ENCODE results near the gene AKR1C4. TPM values are rescaled to one million over a fixed set of nuclear protein-coding genes. Genes with fewer than 3 reads are reported as not detected.
"Not testable (repeated sequence)": the region's sequence is repeated elsewhere in the genome, so short reads cannot be mapped to it uniquely, and the experiment has no call there.

Gene AKR1C4
- total and polyA plus RNA-seq, 5 donors from 2014 or later = not detected

DNA sequence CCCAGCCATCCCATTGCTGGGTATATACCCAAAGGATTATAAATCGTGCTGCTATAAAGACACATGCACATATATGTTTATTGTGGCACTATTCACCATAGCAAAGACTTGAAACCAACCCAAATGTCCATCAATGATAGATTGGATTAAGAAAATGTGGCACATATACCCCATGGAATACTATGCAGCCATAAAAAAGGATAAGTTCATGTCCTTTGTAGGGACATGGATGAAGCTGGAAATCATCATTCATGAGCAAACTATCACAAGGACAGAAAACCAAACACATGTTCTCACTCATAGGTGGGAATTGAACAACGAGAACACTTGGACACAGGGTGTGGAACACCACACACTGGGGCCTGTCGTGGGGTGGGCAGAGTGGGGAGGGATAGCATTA, 61.1 kb downstream of the AKR1C4 start:
- H3K27me3 Mint-ChIP-seq; H3K4me1 Mint-ChIP-seq; DNase-seq; H3K4me3 ChIP-seq (ENCODE audit: low read depth, low read length); H3K4me3 Mint-ChIP-seq; H3K4me1 ChIP-seq (ENCODE audit: control insufficient read depth, insufficient read depth, low read length, poor library complexity, severe bottlenecking); ATAC-seq (ENCODE audit: low read depth in 2 of 2); H3K27ac Mint-ChIP-seq; H3K27me3 ChIP-seq (ENCODE audit: control insufficient read depth, insufficient read depth, low read length); H3K9me3 ChIP-seq (ENCODE audit: control insufficient read depth in 2 of 2, low read length in 2 of 2); H3K27ac ChIP-seq (ENCODE audit: insufficient read depth, low read length, poor library complexity, severe bottlenecking); H3K36me3 ChIP-seq (ENCODE audit: control insufficient read depth, insufficient read depth, low read length): not testable (repeated sequence)
- H3K36me3 Mint-ChIP-seq = peaks cover 13% of the 10 kb centered on the region
- H3K9me3 Mint-ChIP-seq = peaks cover 0 to 14% (median 0%) of the 10 kb centered on the region in 7 donors

DNA sequence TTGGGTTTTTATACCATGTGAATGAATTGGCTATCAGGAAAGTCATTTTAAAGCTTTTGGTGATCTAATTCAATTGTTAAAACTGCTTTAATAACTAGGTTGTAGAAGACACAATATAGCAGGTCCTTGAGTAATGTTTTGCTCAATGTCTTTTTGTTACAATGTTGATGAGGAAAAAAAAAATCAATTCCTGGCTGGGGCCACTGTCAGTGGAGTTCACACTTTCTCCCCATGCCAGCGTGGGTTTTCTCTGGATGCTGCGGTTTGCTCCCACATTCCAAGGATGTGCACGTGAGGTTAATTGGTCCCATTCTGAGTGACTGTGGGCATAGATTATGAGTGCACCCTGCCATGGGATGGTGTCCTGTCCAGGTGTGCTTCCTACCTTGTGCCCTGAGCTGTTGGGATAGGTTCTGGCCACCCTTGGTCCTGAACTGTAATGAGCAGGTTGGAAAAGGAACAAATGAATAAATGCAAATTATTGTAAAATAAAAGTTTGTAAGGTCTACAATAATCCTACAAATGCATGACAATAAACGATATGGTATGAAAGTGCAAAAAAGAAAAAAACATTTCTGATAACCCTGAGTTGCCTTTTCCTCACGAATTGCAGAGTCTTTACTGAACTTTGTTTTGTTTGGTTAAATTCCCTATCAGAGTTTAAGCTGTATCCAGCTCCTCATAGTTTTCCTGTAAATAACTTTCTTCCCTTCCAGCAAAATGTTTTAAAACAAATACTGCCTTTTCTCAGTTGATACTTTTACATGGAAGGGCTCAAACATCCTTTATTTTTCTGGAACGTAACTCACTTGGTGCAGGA, 62.7 kb downstream of the AKR1C4 start:
- Mint-ChIP-seq H3K36me3 (peaks cover 8% of the 10 kb centered on the region), H3K9me3 (peaks cover 0 to 14% (median 0%) of the 10 kb centered on the region in 7 donors), H3K27me3 (no peaks in the 10 kb centered on the region), H3K4me1 (peaks cover 0 to 2% (median 0%) of the 10 kb centered on the region in 4 donors), H3K27ac (no peak overlapping the region), H3K4me3 (no peak overlapping the region)
- Histone ChIP-seq H3K36me3 (ENCODE audit: control insufficient read depth, insufficient read depth, low read length) (peaks cover 3% of the 10 kb centered on the region), H3K27ac (ENCODE audit: insufficient read depth, low read length, poor library complexity, severe bottlenecking) (no peak overlapping the region), H3K9me3 (ENCODE audit: control insufficient read depth in 2 of 2, low read length in 2 of 2) (peaks cover 0 to 3% of the 10 kb centered on the region in 2 experiments), H3K4me3 (ENCODE audit: low read depth, low read length) (no peak overlapping the region), H3K27me3 (ENCODE audit: control insufficient read depth, insufficient read depth, low read length) (no peaks in the 10 kb centered on the region), H3K4me1 (ENCODE audit: control insufficient read depth, insufficient read depth, low read length, poor library complexity, severe bottlenecking) (no peaks in the 10 kb centered on the region)
- ATAC-seq (ENCODE audit: low read depth in 2 of 2) (no peak), DNase-seq (no peak)

DNA sequence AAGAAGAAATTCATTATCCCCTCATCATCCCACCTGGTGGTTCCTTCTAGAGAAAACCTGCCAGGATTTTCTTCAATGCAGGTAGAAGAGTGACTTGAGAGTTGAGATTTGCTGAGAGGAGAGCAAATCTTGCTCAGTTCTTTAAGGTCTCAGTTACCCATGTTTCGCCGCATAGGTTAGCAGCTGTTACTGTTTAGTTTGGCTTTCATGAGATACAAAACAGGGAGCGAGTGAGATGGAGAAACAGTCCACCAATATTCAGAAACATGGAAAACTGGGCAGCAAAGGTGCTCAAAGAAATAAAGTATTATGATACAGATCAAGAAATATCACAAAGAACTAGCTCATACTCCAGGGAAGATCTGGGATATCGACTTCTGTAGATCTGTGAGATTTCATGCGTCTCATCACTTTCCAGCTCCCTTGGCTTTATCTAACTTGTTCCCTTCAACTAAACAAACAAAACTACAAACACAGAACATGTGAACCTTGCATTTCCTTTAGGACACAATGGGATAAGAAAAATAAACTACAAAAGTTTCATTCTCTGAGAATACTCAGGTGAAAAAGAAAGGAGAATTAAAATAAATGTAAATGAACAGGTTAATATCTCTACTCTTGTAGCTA, 63.4 kb downstream of the AKR1C4 start:
- no peaks in the 10 kb centered on the region for H3K4me1 Mint-ChIP-seq
- H3K4me1 ChIP-seq (ENCODE audit: control insufficient read depth, insufficient read depth, low read length, poor library complexity, severe bottlenecking) = no peaks in the 10 kb centered on the region
- peaks cover 3% of the 10 kb centered on the region for H3K36me3 ChIP-seq (ENCODE audit: control insufficient read depth, insufficient read depth, low read length)
- no peaks in the 10 kb centered on the region for H3K27me3 ChIP-seq (ENCODE audit: control insufficient read depth, insufficient read depth, low read length)
- H3K36me3 Mint-ChIP-seq = peaks cover 4% of the 10 kb centered on the region
- ATAC-seq (ENCODE audit: low read depth in 2 of 2) = no peak
- H3K9me3 ChIP-seq (ENCODE audit: control insufficient read depth in 2 of 2, low read length in 2 of 2) = peaks cover 0 to 3% of the 10 kb centered on the region in 2 experiments
- peaks cover 0 to 11% (median 0%) of the 10 kb centered on the region in 7 donors for H3K9me3 Mint-ChIP-seq
- H3K4me3 ChIP-seq (ENCODE audit: low read depth, low read length) = no peak overlapping the region
- no peak overlapping the region for H3K4me3 Mint-ChIP-seq
- H3K27me3 Mint-ChIP-seq = no peaks in the 10 kb centered on the region
- DNase-seq = no peak
- no peak overlapping the region for H3K27ac ChIP-seq (ENCODE audit: insufficient read depth, low read length, poor library complexity, severe bottlenecking)
- H3K27ac Mint-ChIP-seq = no peak overlapping the region

DNA sequence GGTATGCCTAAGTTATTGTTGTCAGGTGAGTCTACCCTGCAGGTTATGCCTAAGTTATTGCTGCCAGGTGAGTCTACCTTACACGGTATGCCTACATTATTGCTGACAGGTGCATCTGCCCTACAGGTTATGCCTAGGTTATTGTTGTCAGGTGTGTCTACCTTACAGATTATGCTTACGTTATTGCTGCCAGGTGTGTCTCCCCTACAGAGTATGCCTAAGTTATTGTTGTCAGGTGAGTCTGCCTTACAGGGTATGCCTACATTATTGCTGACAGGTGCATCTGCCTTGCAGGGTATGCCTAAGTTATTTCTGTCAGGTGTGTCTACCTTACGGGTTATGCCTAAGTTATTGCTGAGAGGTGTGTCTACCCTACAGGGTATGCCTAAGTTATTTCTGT, 64.2 kb downstream of the AKR1C4 start:
- Histone ChIP-seq H3K4me1 (ENCODE audit: control insufficient read depth, insufficient read depth, low read length, poor library complexity, severe bottlenecking) (no peaks in the 10 kb centered on the region), H3K36me3 (ENCODE audit: control insufficient read depth, insufficient read depth, low read length) (peaks cover 6% of the 10 kb centered on the region), H3K27ac (ENCODE audit: insufficient read depth, low read length, poor library complexity, severe bottlenecking) (no peak overlapping the region), H3K9me3 (ENCODE audit: control insufficient read depth in 2 of 2, low read length in 2 of 2) (peaks cover 2 to 5% of the 10 kb centered on the region in 2 experiments), H3K27me3 (ENCODE audit: control insufficient read depth, insufficient read depth, low read length) (no peaks in the 10 kb centered on the region), H3K4me3 (ENCODE audit: low read depth, low read length) (no peak overlapping the region)
- Mint-ChIP-seq H3K27ac (no peak overlapping the region), H3K36me3 (peaks cover 8% of the 10 kb centered on the region), H3K4me3 (no peak overlapping the region), H3K27me3 (no peaks in the 10 kb centered on the region), H3K9me3 (peaks cover 0 to 9% (median 2%) of the 10 kb centered on the region in 7 donors), H3K4me1 (no peaks in the 10 kb centered on the region)
- ATAC-seq (ENCODE audit: low read depth in 2 of 2) (no peak), DNase-seq (no peak)

DNA sequence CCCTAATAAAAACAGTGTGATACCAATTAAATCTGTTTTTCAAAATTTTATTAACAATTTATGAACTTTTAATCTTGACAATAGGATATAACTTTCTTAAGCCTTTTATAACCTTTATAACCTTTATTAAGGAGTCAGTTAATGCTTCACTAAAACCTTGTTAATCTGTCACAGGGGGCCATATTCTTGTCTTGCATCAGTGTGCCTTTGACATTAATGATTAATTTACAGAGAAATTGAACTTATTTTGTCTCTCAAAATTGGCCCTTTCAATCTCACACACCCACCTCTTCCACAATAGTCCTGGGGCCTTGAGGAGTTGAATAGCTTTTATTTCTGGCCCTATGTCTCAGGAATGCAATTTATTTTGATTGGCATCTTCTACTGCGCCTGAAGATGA, 68.5 kb downstream of the AKR1C4 start:
- no peak overlapping the region for H3K4me3 ChIP-seq (ENCODE audit: low read depth, low read length)
- H3K4me1 ChIP-seq (ENCODE audit: control insufficient read depth, insufficient read depth, low read length, poor library complexity, severe bottlenecking) = no peaks in the 10 kb centered on the region
- no peaks in the 10 kb centered on the region for H3K27me3 Mint-ChIP-seq
- H3K27ac ChIP-seq (ENCODE audit: insufficient read depth, low read length, poor library complexity, severe bottlenecking) = no peak overlapping the region
- DNase-seq = no peak
- H3K27me3 ChIP-seq (ENCODE audit: control insufficient read depth, insufficient read depth, low read length) = no peaks in the 10 kb centered on the region
- no peak overlapping the region for H3K27ac Mint-ChIP-seq
- ATAC-seq (ENCODE audit: low read depth in 2 of 2) = no peak
- no peak overlapping the region for H3K4me3 Mint-ChIP-seq
- H3K4me1 Mint-ChIP-seq = no peaks in the 10 kb centered on the region
- H3K36me3 ChIP-seq (ENCODE audit: control insufficient read depth, insufficient read depth, low read length) = peaks cover 10% of the 10 kb centered on the region
- peaks cover 0 to 10% (median 4%) of the 10 kb centered on the region in 7 donors for H3K9me3 Mint-ChIP-seq
- peaks cover 13% of the 10 kb centered on the region for H3K36me3 Mint-ChIP-seq
- peaks cover 5 to 7% of the 10 kb centered on the region in 2 experiments for H3K9me3 ChIP-seq (ENCODE audit: control insufficient read depth in 2 of 2, low read length in 2 of 2)

DNA sequence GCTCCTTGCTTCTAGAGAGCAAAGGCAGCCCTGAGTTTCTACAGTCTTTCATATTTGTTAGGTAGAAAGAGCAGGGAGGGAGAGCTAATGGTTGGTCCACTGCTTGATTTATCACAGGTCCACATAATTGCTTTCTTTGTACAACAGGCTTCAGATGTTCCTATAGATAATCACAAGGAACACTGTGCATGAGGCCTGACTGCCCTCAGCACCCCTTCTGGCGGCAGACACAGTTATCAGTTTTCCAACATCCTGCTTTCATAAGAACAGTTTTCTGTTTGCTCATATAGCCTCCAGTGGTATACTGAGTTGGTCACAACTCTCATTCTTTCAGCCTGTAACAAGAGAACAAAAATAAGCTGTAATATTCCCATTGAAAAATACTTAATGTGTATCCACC, 69.7 kb downstream of the AKR1C4 start:
- Histone ChIP-seq H3K27me3 (ENCODE audit: control insufficient read depth, insufficient read depth, low read length) (no peaks in the 10 kb centered on the region), H3K36me3 (ENCODE audit: control insufficient read depth, insufficient read depth, low read length) (peaks cover 10% of the 10 kb centered on the region), H3K27ac (ENCODE audit: insufficient read depth, low read length, poor library complexity, severe bottlenecking) (no peak overlapping the region), H3K4me1 (ENCODE audit: control insufficient read depth, insufficient read depth, low read length, poor library complexity, severe bottlenecking) (no peaks in the 10 kb centered on the region), H3K9me3 (ENCODE audit: control insufficient read depth in 2 of 2, low read length in 2 of 2) (peaks cover 5 to 7% of the 10 kb centered on the region in 2 experiments), H3K4me3 (ENCODE audit: low read depth, low read length) (no peak overlapping the region)
- Mint-ChIP-seq H3K4me1 (no peaks in the 10 kb centered on the region), H3K9me3 (peaks cover 0 to 10% (median 4%) of the 10 kb centered on the region in 7 donors), H3K4me3 (no peak overlapping the region), H3K36me3 (peaks cover 15% of the 10 kb centered on the region), H3K27ac (no peak overlapping the region), H3K27me3 (no peaks in the 10 kb centered on the region)
- ATAC-seq (ENCODE audit: low read depth in 2 of 2) = no peak
- no peak for DNase-seq

DNA sequence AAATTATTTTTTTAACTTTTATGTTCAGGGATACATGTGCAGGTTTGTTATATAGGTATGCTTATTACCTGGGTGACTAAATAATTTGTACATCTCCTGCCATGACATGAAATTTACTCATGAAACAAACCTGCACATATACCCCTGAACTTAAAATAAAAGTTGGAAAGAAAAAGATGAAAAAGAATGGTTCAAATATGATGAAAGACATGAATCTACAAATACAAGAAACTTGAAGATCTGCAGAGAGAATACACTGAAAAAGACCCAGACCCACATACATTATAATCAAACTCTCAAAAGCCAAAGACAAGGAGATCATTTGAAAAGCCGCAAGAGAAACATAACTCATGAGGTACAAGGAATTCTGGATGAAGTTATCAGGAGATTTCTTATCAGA, 70.2 kb downstream of the AKR1C4 start:
- Histone ChIP-seq H3K9me3 (ENCODE audit: control insufficient read depth in 2 of 2, low read length in 2 of 2) (peaks cover 5 to 7% of the 10 kb centered on the region in 2 experiments), H3K4me1 (ENCODE audit: control insufficient read depth, insufficient read depth, low read length, poor library complexity, severe bottlenecking) (no peaks in the 10 kb centered on the region), H3K27ac (ENCODE audit: insufficient read depth, low read length, poor library complexity, severe bottlenecking) (no peak overlapping the region), H3K27me3 (ENCODE audit: control insufficient read depth, insufficient read depth, low read length) (no peaks in the 10 kb centered on the region), H3K36me3 (ENCODE audit: control insufficient read depth, insufficient read depth, low read length) (peaks cover 10% of the 10 kb centered on the region), H3K4me3 (ENCODE audit: low read depth, low read length) (no peak overlapping the region)
- no peak for DNase-seq
- H3K4me1 Mint-ChIP-seq = no peaks in the 10 kb centered on the region
- H3K27me3 Mint-ChIP-seq = no peaks in the 10 kb centered on the region
- no peak overlapping the region for H3K4me3 Mint-ChIP-seq
- H3K27ac Mint-ChIP-seq = no peak overlapping the region
- peaks cover 15% of the 10 kb centered on the region for H3K36me3 Mint-ChIP-seq
- no peak for ATAC-seq (ENCODE audit: low read depth in 2 of 2)
- H3K9me3 Mint-ChIP-seq = peaks cover 0 to 10% (median 4%) of the 10 kb centered on the region in 7 donors

All from CD4-positive, CD25-positive, alpha-beta regulatory T cell (primary cell).